LNCaP clone FGC (cell line): Measurements from ENCODE around the gene DHX30.
"Not testable (repeated sequence)": the region's sequence is repeated elsewhere in the genome, so short reads cannot be mapped to it uniquely, and the experiment has no call there.

ENCODE experiments used
- DNase-seq: peaks from one replicate; pipeline ENCODE4 v3.0.0-alpha.2; 2011; ENCODE audit warnings: low read depth
- H3K4me3 ChIP-seq: 2 replicates; pipeline ENCODE4 v1.5.1; 2011; ENCODE audit warnings: mild to moderate bottlenecking, low read depth, low read length, control low read depth
- TF ChIP-seq, protein P1 (sequence below): IDR thresholded peaks from 2 replicates; pipeline ENCODE4 v1.5.1; 2012; ENCODE audit warnings: mild to moderate bottlenecking; ENCODE audit not compliant: control insufficient read depth, insufficient read depth; ENCODE audit errors: extremely low read depth

The DHX30 gene

DNA sequence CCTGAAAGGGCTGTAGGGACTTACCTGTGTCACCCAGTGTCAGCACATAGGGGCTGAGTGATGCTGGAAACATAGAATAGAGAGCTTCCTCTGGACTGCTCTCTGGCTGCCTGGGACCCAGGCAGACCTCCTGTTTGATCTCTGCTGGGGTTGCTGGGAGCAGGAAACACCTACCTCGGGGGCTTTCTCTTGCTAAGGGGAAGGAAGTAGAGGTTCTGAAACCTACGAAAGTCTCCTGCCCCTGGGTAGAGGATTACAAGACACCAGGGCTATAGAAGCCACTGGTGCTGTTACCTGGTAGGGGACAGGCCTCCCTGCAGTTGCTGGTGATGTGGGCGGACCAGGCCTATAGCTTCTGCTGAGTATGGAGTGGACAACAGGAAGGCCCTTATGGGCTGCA is 81.7 kb downstream of the DHX30 start:
- no peak for DNase-seq
- H3K4me3 ChIP-seq = no peak overlapping the region
- TF ChIP-seq, protein P1, sequence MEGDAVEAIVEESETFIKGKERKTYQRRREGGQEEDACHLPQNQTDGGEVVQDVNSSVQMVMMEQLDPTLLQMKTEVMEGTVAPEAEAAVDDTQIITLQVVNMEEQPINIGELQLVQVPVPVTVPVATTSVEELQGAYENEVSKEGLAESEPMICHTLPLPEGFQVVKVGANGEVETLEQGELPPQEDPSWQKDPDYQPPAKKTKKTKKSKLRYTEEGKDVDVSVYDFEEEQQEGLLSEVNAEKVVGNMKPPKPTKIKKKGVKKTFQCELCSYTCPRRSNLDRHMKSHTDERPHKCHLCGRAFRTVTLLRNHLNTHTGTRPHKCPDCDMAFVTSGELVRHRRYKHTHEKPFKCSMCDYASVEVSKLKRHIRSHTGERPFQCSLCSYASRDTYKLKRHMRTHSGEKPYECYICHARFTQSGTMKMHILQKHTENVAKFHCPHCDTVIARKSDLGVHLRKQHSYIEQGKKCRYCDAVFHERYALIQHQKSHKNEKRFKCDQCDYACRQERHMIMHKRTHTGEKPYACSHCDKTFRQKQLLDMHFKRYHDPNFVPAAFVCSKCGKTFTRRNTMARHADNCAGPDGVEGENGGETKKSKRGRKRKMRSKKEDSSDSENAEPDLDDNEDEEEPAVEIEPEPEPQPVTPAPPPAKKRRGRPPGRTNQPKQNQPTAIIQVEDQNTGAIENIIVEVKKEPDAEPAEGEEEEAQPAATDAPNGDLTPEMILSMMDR = no peak

DNA sequence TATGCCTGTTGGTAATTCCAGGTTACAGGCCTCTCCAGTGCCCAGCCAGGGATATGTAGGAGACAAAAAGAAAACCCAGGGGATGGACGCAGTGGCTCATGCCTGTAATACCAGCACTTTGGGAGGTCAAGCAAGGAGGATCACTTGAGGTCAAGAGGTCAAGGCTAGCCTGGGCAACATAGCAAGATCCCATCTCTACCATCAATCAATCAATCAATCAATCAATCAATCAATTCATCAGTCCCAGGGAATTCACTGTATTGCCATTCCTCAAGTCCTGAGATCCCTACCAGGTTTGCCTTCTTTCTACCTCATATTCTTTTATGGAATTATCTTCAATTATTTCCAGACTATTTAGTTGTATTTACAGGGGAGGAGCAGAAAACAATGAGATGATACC is 82.2 kb downstream of the DHX30 start:
- DNase-seq = no peak
- no peak overlapping the region for H3K4me3 ChIP-seq
- TF ChIP-seq, protein P1 = no peak

DNA sequence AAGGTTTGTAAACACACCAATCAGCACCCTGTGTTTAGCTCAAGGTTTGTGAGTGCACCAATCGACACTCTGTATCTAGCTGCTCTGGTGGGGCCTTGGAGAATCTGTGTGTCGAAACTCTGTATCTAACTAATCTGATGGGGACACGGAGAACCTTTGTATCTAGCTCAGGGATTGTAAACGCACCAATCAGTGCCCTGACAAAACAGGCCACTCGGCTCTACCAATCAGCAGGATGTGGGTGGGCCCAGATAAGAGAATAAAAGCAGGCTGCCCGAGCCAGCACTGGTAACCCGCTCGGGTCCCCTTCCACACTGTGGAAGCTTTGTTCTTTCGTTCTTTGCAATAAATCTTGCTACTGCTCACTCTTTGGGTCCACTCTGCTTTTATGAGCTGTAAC is 85.1 kb downstream of the DHX30 start:
- H3K4me3 ChIP-seq, DNase-seq: not testable (repeated sequence)

DNA sequence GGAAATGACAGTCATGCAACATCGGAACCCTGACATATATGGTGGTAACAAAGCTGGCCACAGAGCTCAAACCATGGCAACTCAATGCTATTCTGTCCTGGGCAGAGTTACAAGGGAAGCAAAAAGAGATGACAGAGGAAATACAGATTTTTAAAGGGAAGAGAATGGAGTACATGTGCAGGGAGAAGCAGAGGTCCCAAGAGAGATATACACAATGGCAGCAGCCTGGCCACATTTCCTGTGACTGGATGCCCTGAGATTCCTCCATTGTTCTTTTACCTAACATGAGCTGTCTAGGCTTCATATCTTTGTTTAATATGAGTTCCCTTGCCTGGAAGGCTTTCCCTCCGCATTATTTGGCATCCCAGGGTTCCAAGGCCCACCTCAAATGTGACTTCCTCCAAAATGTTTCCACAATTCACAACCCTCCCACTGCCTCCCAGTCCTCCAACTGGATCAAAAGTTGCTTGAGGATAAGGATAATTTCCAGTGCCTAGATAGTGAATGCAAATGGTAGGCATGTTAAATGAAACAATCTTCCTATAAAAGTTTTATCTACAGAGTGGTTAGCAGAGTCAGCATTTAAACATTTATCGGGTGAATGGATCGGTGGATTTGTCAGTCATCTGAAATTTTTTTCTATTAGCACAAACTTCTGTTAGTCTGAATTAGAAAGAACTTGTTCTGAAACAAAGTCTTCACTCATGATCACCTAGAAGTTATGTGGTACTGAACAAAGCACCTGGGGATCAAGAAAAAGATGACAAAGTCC is 86.2 kb downstream of the DHX30 start:
- no peak for DNase-seq
- TF ChIP-seq, protein P1 = no peak
- no peak overlapping the region for H3K4me3 ChIP-seq

DNA sequence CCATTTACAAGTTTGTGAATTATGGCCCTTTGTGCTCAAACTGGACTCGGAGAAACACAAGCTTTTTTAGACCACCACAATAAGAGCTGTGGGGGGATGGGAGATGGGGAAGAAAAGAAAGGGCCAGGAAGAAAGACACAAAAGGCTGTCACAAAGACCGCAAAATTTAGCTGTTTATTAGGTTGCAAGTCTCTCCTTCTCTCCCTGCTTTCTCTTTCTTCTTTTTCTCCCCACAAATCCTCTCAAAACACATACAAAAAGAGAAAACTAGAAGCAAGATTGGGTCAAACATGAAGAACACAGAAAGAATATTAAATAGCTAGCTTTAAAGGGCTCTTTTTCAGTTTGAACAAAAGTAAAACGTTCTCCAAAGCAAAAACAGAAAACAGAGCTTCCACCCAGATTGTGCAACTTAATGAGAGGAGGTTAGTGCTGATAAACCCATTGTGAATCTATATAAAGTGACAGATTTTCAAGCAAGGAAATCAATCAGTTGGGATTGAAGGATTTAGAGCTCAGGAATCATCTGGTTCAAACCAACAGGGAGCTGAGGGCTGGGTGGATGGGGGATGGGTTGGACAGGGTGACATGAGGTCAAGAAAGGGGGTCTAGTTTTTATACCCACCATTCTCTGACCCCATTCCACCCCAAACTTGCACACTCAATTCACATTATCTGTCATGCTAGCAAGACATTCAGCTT is 87.3 kb downstream of the DHX30 start:
- no peak for DNase-seq
- H3K4me3 ChIP-seq = no peak overlapping the region
- TF ChIP-seq, protein P1 = no peak

DNA sequence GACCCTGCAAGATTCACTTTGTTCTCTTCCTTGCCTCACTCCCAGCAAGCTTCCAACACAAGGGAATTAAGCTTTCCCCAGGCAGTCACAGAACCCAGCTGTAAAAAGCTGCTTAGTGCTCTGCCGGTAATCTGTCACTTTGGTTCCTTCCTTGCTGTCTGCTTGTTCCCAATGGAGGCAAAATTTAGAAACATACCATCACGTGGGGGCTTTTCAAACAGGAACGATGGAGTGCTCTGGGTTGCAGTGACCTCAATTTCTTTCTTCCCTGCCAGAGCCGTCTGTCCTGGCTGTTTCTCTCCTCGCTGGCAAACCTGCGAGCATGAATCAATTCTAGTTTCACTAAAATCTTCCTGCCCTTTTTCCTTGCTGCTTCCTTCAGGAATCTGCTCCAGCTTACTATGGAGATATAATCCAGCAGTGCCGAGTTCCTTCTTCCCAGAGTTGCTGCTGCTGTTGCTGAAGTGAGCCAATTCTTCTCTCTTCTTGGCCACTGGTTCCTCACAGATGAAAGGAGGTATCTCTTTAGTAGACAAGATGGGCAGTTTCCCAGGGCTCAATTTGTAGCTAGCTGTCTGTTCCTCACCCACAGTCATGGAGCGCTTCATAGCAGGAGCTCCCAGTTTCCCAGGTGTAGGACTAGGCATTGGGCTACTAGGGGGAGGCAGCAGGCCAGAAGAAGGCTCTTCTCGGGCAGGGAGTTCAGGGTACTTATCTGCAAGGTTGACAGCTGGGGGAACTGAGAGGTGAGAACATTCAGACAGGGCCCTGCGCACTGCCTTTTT is 88.1 kb downstream of the DHX30 start:
- H3K4me3 ChIP-seq = no peak overlapping the region
- TF ChIP-seq, protein P1 = no peak
- no peak for DNase-seq

DNA sequence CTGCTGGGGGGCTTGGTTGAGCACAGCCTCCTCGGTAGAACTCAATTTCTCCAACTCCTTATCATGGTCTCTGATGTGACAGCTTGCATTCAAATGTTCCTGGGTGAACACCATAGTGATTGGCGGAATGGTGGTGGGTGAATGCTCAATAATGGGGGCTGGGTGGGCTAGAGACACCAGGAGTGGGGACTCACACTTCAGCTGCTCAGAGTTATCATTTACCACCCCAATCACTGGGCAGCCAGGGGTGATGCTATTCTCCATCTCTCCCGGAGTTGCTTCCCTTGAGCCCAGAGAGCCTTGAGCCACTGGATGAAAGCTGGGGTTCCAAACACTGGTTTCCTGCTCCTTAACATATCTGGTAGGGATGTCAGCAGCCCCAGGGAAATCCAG is 88.7 kb downstream of the DHX30 start:
- no peak for DNase-seq
- no peak overlapping the region for H3K4me3 ChIP-seq
- TF ChIP-seq, protein P1 = no peak
